ENCODE data around the gene SERPINA5.

SERPINA5 gene, protein sequence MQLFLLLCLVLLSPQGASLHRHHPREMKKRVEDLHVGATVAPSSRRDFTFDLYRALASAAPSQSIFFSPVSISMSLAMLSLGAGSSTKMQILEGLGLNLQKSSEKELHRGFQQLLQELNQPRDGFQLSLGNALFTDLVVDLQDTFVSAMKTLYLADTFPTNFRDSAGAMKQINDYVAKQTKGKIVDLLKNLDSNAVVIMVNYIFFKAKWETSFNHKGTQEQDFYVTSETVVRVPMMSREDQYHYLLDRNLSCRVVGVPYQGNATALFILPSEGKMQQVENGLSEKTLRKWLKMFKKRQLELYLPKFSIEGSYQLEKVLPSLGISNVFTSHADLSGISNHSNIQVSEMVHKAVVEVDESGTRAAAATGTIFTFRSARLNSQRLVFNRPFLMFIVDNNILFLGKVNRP

GRCh38 chr14:94581127-94581999, at the start of gene SERPINA5:
SERPINA5 (plus strand) TSS chr14:94581426; CDS start chr14:94587363, 5,937 bp downstream.
- Histone ChIP-seq H3K4me3 (ENCODE audit: insufficient read length, low read depth) (no peak within 1 kb of the TSS), H3K36me3 (ENCODE audit: insufficient read depth, insufficient read length, low read length) (no peaks in the 10 kb centered on the region), H3K9me3 (ENCODE audit: insufficient read depth, low read length) (peaks cover 7% of the 10 kb centered on the region; the same call in 1 of the 2 replicates), H3K9ac (ENCODE audit: insufficient read length, low read depth) (no peak within 1 kb of the TSS), H3K27me3 (ENCODE audit: insufficient read depth, insufficient read length) (no peaks in the 10 kb centered on the region), H3K4me1 (ENCODE audit: insufficient read depth, insufficient read length) (no peaks in the 10 kb centered on the region)
- TF ChIP-seq YY1 (IDR thresholded peaks at IDR 0.05; ENCODE audit: insufficient read depth, insufficient read length) (no peak), SUZ12 (IDR thresholded peaks at IDR 0.05; ENCODE audit: extremely low read depth, insufficient read depth, insufficient read length) (no peak), ZNF274 (IDR thresholded peaks at IDR 0.05; ENCODE audit: low read depth, low read length) (no peak)
- DNase-seq (ENCODE audit: low read depth, low spot score) = no peak

GRCh38 chr14:94532447-94532846, 48.8 kb upstream of the SERPINA5 start:
- TF ChIP-seq ZNF274 (IDR thresholded peaks at IDR 0.05; ENCODE audit: low read depth, low read length) (no peak), SUZ12 (IDR thresholded peaks at IDR 0.05; ENCODE audit: extremely low read depth, insufficient read depth, insufficient read length) (no peak), YY1 (IDR thresholded peaks at IDR 0.05; ENCODE audit: insufficient read depth, insufficient read length) (no peak)
- Histone ChIP-seq H3K9ac (ENCODE audit: insufficient read length, low read depth) (no peak overlapping the region), H3K4me1 (ENCODE audit: insufficient read depth, insufficient read length) (no peaks in the 10 kb centered on the region), H3K4me3 (ENCODE audit: insufficient read length, low read depth) (no peak overlapping the region), H3K27me3 (ENCODE audit: insufficient read depth, insufficient read length) (no peaks in the 10 kb centered on the region), H3K36me3 (ENCODE audit: insufficient read depth, insufficient read length, low read length) (no peaks in the 10 kb centered on the region), H3K9me3 (ENCODE audit: insufficient read depth, low read length) (no peaks in the 10 kb centered on the region)
- DNase-seq (ENCODE audit: low read depth, low spot score) = no peak

GRCh38 chr14:94535506-94535905, 45.7 kb upstream of the SERPINA5 start:
- Histone ChIP-seq H3K4me1 (ENCODE audit: insufficient read depth, insufficient read length) (no peaks in the 10 kb centered on the region), H3K4me3 (ENCODE audit: insufficient read length, low read depth) (no peak overlapping the region), H3K9me3 (ENCODE audit: insufficient read depth, low read length) (no peaks in the 10 kb centered on the region), H3K36me3 (ENCODE audit: insufficient read depth, insufficient read length, low read length) (no peaks in the 10 kb centered on the region), H3K27me3 (ENCODE audit: insufficient read depth, insufficient read length) (no peaks in the 10 kb centered on the region), H3K9ac (ENCODE audit: insufficient read length, low read depth) (no peak overlapping the region)
- TF ChIP-seq ZNF274 (IDR thresholded peaks at IDR 0.05; ENCODE audit: low read depth, low read length) (no peak), SUZ12 (IDR thresholded peaks at IDR 0.05; ENCODE audit: extremely low read depth, insufficient read depth, insufficient read length) (no peak), YY1 (IDR thresholded peaks at IDR 0.05; ENCODE audit: insufficient read depth, insufficient read length) (no peak)
- DNase-seq (ENCODE audit: low read depth, low spot score) = no peak

GRCh38 chr14:94536836-94537235, 44.4 kb upstream of the SERPINA5 start:
- TF ChIP-seq SUZ12 (IDR thresholded peaks at IDR 0.05; ENCODE audit: extremely low read depth, insufficient read depth, insufficient read length) (no peak), YY1 (IDR thresholded peaks at IDR 0.05; ENCODE audit: insufficient read depth, insufficient read length) (no peak), ZNF274 (IDR thresholded peaks at IDR 0.05; ENCODE audit: low read depth, low read length) (no peak)
- Histone ChIP-seq H3K4me1 (ENCODE audit: insufficient read depth, insufficient read length) (no peaks in the 10 kb centered on the region), H3K9me3 (ENCODE audit: insufficient read depth, low read length) (no peaks in the 10 kb centered on the region), H3K4me3 (ENCODE audit: insufficient read length, low read depth) (no peak overlapping the region), H3K36me3 (ENCODE audit: insufficient read depth, insufficient read length, low read length) (no peaks in the 10 kb centered on the region), H3K9ac (ENCODE audit: insufficient read length, low read depth) (no peak overlapping the region), H3K27me3 (ENCODE audit: insufficient read depth, insufficient read length) (no peaks in the 10 kb centered on the region)
- no peak for DNase-seq (ENCODE audit: low read depth, low spot score)

- Histone ChIP-seq H3K27me3 (ENCODE audit: insufficient read depth, insufficient read length) (no peaks in the 10 kb centered on the region), H3K9ac (ENCODE audit: insufficient read length, low read depth) (no peak overlapping the region), H3K36me3 (ENCODE audit: insufficient read depth, insufficient read length, low read length) (no peaks in the 10 kb centered on the region), H3K9me3 (ENCODE audit: insufficient read depth, low read length) (no peaks in the 10 kb centered on the region), H3K4me3 (ENCODE audit: insufficient read length, low read depth) (no peak overlapping the region), H3K4me1 (ENCODE audit: insufficient read depth, insufficient read length) (no peaks in the 10 kb centered on the region)
- TF ChIP-seq SUZ12 (IDR thresholded peaks at IDR 0.05; ENCODE audit: extremely low read depth, insufficient read depth, insufficient read length) (no peak), ZNF274 (IDR thresholded peaks at IDR 0.05; ENCODE audit: low read depth, low read length) (no peak), YY1 (IDR thresholded peaks at IDR 0.05; ENCODE audit: insufficient read depth, insufficient read length) (no peak)
- DNase-seq (ENCODE audit: low read depth, low spot score) = no peak
Measured at GRCh38 chr14:94538070-94538740, 43.0 kb upstream of the SERPINA5 start.

DNA sequence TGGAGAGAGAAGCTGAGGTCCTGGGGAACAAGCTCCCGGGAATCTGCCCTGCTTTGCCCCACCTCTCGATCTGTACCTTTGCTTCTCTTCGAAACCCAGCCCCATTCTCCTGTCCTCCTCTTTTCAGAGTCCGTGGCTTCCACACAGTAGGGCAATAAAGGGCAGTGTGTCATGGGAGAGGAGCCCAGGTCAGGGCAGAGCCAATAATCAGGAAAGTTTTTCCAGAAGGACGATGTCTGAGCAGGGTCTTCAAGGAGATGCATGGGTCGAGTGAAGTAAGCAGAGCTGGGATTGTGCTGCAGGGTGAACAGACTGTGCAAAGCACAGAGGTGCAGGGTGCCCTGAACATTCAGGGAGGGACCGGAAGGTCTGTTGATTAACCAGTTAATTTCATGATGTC, 42.0 kb upstream of the SERPINA5 start:
- Histone ChIP-seq H3K4me1 (ENCODE audit: insufficient read depth, insufficient read length) (peaks cover 2% of the 10 kb centered on the region), H3K9ac (ENCODE audit: insufficient read length, low read depth) (no peak overlapping the region), H3K27me3 (ENCODE audit: insufficient read depth, insufficient read length) (no peaks in the 10 kb centered on the region), H3K36me3 (ENCODE audit: insufficient read depth, insufficient read length, low read length) (no peaks in the 10 kb centered on the region), H3K9me3 (ENCODE audit: insufficient read depth, low read length) (no peaks in the 10 kb centered on the region), H3K4me3 (ENCODE audit: insufficient read length, low read depth) (no peak overlapping the region)
- TF ChIP-seq ZNF274 (IDR thresholded peaks at IDR 0.05; ENCODE audit: low read depth, low read length) = no peak
- no peak for TF ChIP-seq YY1 (IDR thresholded peaks at IDR 0.05; ENCODE audit: insufficient read depth, insufficient read length)
- TF ChIP-seq SUZ12 (IDR thresholded peaks at IDR 0.05; ENCODE audit: extremely low read depth, insufficient read depth, insufficient read length) = no peak
- no peak for DNase-seq (ENCODE audit: low read depth, low spot score)
